Lower leg skin (tissue), 3 donors: ENCODE results near the gene SPRED1.

Experiments used
- CTCF ChIP-seq, 3 donors: fragments of 450-650 bp; IDR thresholded peaks; one replicate each; pipeline ENCODE4 v1.5.1; 2016; ENCODE audit warnings: antibody characterized with exemption in 3 of 3, mild to moderate bottlenecking in 3 of 3, moderate library complexity in 2 of 3
- POLR2A ChIP-seq, 2 donors: fragments of 450-650 bp; IDR thresholded peaks; one replicate each; pipeline ENCODE4 v1.6.1; 2016 to 2017; ENCODE audit warnings: antibody characterized with exemption in 2 of 2, mild to moderate bottlenecking in 1 of 2, moderate library complexity in 1 of 2

DNA sequence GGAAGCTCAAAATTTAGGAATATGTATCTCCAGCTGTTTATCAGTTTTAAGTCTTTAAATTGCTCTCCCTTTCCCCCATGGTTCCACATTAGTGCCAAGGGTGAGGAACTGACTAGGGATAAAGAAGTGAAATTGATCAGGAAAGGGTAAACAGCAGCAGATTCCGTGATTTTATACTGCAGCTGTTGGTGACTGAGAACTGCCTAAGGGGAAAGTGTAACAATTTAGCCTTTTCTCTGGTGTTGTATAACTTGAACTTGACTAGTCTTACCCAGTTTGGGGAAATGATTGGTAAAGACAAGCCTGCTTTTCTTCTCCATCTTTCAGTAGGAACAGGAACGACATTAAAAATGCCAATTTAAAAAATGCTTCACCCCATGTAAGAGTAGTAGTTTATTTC is 5.0 kb downstream of the SPRED1 start:
- no peak for TF ChIP-seq CTCF (IDR thresholded peaks at IDR 0.05)
- TF ChIP-seq POLR2A (IDR thresholded peaks at IDR 0.05): no peak
